LHCN-M2 (cell line): ENCODE measurements around the gene KRT10. TPM values are rescaled to one million over a fixed set of nuclear protein-coding genes. Genes with fewer than 3 reads are reported as not detected.
"Not testable (repeated sequence)": the region's sequence is repeated elsewhere in the genome, so short reads cannot be mapped to it uniquely, and the experiment has no call there.

ENCODE experiments used
- DNase-seq: peaks from one replicate; pipeline ENCODE4 v3.0.0-alpha.2; 2012; ENCODE audit warnings: low read depth
- total RNA-seq: library from RNA; depleted of rRNA; stranded (reverse); fragments of >200 nt; gene quantifications from 2 replicates; pipeline ENCODE4 v1.2.3, GENCODE V29; 2014

Gene KRT10
- total RNA-seq, 1 experiment from 2014 or later, result 33.0 TPM

DNA sequence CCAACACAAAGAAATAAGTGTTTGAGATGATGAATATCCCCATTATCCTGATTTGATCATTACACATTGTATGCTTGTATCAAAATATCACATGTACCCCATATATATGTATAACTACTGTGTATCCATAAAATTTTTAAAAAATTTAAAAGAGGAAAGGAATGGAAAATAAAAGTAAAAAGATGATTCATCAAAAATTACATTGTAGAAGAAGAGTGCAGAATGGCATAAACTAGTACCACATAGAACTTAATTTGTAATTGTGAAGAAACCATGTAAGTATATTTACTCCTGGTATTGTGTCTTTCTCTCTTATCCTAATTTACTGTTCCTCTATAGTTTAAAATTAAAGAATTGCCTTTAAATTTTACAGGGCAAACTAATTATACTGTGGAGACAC lies 11.5 kb upstream of the KRT10 start:
- no peak for DNase-seq

DNA sequence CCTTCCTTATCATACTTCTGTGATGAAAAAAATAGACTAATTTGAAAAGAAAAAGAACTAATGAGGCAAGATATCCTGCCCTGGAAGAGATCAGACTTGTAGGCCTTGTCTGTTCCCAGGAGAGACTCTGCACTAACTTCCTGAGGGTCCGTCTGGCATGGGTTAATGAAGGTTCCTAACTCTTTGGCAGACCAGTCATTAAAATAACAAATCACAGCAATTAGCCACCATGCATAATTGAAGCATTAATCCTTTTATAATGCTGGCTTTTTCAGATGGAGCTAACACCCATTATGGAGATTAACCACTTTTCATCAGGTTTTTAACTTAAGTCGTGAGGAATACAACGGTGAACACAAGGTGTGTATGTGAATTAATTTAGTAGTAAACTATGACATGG lies 10.4 kb upstream of the KRT10 start:
- DNase-seq, result no peak

DNA sequence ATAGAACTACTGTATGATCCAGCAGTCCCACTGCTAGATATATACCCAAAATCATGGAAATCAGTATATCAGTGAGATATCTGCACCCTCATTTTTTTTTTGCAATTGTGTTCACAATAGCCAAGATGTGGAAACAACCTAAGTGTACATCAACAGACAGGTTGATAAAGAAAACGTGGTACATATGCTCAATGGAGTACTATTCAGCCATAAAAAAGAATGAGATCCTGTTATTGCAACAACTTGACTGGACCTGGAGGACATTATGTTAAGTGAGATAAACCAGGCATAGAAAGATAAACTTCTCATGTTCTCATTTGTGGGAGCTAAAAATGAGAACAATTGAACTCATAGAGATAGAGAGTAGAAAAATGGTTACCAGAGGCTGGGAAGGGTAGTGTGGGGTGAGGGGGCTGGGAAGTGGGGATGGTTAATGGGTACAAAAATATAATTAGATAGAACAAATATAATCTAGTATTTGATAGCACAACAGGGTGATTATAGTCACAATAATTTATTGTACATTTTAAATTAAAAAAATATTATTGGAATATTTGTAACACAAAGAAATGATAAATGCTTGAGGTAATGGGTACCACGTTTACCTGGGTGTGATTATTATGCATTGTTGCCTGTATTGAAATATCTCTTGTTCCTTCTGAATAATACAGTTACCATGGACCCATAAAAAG lies 7.8 kb upstream of the KRT10 start:
- no peak for DNase-seq

DNA sequence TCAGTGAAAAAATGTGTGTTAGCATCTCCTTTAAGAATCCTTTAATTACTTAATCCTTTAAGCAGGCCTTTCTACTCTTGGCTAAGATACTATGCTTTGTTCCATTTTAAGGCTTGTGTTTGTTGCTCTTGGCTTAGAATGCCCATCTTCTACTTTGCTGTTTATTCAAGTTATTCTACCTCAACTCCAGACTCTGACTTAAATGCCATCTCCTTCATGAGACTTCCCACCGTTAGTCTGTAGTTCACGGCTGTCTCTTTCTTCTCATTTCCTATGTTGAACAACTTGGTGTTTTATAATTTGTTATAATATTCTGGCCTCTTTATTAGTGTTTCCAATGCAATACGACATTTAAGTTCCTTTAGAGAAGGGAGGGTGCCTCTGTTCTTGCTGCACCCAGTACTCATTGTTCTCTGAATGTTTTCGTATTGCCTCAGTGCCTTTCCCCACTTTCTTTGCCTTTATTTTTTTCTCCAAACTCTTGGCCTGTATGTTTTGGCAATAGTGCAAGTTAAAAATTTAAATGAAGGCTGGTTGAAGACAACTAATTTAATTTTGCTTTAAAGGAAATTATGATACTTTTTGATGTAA lies 6.1 kb upstream of the KRT10 start:
- no peak for DNase-seq

DNA sequence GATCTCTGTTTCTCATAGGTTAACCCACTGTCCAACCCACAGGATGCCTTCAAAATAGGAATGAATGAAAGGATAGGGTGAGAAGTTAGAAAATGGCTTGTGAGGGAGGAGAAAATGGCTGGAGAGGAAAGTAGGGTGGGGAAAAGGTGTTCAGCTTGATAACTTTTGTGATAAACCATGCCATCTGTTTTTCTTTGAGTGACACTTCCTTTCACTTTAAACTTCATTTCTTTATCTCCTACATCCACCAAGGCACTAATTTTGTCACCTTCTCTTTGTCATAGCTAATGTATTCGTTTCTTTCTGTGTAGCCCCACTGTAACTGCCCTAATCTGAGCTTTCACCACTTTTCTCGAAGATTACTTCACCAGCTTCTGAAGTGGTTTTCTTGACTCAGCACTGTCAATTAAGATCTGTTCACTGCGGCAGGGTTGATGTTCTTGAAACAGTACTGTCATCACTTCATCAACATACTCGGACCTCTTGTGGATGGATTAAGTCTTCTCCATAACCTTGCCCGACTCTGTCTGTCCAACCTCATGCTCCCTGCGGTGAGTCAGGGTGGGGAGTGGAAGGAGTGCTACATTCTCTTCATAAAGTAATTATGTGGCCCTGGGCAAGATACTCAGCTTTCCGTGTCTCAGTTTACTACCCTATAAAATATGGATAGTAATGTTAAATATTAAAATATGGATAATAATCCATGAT lies 5.5 kb upstream of the KRT10 start:
- no peak for DNase-seq

DNA sequence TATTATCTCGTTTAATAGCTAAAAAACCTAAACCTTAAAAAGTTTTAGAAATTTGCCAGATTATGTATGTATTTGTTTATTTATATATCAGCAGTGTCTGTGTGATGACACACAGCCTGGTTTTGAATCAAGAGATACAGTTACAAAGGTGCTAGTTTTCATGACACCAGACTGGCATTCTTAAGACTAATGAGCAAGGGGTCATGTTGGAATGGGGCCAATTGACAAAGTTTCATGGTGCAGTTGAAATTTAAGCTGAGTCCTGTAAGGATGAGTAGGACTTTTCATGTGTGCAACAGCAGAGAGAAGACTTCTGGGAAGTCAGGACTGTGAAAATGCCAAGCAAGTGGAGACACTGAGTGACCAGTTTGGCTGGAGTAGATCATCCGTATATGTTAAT lies 3.2 kb upstream of the KRT10 start:
- peak; percentile 29 for DNase-seq

DNA sequence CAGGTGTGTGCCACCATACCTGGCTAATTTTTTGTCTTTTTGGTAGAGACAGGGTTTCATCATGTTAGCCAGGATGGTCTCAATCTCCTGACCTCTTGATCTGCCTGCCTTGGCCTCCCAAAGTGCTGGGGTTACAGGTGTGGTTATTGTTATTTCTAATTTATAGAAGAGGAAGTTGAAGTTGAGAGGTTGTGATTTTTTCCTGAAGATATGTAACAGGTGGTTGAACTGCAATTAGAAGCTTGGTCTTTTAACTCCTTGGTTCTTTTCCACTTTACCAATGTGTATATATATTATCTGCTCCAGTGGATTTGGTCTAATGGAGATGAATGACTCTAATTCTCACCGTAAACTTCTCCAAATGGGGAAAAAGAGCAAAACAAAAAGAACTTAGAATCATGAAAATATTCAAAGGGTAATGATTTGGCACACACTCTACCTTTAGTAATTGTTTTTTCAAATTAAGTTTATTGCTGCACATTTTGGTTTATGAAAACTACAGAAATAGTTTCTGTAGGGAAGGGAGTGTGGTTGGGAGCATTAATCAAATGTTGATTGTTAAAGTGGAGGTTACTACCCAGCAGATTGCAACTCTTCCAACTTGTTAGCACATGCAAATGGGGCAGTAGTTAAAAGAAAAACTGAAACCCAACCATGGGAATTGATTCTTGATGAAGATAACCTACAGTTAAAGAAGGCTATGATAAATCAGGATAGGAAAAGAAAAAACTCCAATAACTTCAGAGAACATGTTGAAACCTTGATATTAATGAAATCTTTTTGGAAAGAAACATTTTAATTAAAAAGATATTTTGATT lies 1.8 kb upstream of the KRT10 start:
- DNase-seq, result no peak

DNA sequence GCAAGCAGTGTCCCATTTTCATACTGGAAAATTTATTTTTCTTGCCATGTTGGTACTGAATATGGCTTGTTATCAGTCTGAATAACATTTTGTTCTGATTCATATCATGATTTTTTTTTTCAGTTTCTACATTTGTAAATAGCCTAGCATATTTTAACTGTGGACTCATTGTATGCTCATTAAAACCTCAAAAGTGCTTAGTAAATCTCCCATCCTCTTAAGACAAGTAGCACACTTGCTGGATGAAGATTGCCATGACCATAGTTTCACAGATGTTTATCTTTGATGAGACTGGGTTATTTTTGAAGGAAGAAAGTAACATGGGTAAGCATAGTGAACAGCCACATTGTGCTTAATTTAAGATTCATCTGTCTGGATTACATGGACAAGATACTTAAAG lies 878 bp downstream of the KRT10 start:
- DNase-seq, result no peak

DNA sequence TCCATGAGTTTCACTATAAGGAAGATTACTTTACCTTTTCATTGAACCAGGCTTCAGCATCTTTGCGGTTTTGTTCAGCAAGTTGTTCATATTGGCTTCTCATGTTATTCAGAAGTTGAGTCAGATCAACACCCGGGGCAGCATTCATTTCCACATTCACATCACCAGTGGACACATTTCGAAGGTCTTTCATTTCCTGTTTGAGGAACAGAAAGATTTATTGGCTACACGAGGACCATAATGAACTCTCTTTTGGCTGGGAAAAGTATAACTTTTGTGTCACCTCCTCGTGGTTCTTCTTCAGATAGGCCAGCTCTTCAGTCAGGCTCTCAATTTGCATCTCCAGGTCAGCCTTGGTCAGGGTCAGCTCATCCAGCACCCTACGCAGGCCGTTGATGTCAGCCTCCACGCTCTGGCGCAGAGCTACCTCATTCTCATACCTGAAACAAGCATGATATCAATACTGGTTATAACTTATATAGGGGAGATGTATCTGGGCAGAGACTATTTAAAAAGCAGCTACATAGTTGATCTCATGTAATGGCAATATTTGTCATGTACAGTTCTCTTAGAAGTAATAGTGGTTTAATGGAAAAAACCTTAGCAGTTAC lies 2.1 kb downstream of the KRT10 start:
- DNase-seq, result no peak

DNA sequence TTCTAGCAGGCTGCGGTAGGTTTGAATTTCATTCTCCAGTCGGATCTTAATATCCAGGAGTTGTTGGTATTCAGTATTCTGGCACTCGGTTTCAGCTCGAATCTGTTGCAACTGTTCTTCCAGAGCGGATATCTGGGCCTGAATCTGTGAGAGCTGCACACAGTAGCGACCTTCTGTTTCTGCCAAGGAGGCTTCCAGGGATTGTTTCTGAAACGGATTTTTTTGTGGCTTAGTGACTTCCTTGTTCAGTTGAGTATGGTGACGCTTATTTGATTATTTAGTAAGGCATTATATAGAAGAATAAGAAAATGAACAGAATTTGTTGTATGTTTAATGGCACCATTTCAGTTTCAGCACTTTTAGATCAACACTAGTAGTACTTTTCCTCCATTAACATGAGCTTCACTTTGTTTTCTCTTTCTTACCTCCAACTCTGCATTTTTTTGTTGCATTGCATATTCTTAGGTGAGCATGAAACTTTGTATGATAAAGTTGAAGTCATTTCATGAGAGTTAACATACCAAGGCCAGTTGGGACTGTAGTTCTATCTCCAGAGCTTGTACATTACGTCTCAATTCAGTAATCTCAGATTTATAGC lies 2.8 kb downstream of the KRT10 start:
- peak; percentile 36 for DNase-seq

DNA sequence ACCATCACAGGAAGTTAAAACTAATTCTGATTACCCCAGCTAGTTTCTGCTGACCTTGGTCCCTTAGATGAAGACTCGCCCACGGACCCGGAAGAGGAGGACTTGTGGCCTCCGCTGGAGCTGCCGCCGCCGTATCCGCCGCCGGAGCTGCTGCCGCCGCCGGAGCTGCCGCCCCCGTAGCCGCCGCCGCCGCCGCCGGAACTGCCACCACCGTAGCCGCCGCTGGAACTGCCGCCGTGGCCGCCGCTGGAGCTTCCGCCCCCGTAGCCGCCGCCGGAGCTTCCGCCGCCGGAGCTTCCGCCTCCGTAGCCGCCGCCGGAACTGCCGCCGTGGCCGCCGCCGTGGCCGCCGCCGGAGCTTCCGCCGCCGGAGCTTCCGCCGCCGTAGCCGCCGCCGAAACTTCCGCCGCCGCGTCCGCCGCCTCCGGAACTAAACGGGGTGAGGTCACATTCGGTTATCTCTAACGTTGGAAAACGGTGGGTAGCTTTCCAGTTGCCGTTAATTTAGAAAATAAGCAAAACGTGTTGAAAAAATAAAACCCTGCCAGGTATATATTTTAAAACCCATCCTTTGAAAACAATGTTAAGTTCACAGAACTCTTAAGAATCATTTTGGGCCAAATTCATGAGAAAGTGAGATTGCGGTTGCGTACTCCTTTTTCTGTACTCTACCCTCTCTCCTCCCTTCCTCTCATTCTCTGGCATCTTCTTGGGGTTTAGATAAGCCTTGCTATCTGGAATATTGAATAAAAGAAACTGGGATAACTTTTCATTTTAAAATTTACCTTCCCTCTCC lies 3.5 kb downstream of the KRT10 start:
- peak; percentile 74 for DNase-seq

DNA sequence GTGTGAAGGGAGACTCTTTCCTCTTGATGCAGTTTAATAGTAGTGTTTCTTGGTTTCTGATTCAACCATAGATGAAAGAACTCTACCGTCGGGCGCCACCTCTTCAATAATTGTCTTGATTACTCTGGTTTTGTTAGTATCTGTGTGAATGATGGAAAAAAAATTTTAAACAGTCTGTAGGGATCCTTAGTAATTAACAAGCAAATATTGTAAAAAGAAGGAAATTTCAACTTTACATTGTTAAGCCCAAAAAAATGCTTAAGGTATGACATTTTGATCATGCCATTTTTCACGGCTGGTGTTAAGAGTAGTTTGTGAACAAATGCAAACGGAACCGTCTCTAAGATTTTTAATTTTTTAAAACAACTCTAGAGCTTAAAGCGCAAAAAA lies 4.1 kb downstream of the KRT10 start:
- DNase-seq, result no peak

DNA sequence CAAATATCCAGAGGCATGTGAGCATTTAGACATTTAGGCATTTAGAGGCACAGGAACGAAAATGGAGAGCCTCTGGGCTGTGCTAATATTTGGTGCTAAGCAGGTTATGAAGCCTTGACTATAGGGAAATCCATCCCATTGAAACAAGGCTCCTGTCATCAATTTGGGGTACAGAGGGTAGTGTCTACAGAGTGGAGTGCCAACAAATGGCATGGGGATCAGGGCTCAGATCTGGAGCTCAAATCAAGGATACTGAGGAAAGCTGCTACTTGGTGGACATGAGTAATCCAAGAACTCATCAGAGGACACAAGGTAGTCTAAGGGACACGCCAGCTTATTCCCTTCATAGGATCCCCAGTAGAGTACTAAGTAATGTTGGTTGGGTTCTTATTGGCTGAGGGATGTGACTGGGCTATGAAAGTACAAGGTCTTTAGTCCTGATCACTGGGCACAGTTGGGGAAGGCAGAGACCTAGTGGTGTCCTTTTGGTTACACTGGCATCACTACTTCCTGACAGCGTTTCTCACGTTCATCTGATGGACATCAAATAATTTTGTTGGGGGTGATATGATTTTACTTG lies 5.2 kb downstream of the KRT10 start:
- no peak for DNase-seq

DNA sequence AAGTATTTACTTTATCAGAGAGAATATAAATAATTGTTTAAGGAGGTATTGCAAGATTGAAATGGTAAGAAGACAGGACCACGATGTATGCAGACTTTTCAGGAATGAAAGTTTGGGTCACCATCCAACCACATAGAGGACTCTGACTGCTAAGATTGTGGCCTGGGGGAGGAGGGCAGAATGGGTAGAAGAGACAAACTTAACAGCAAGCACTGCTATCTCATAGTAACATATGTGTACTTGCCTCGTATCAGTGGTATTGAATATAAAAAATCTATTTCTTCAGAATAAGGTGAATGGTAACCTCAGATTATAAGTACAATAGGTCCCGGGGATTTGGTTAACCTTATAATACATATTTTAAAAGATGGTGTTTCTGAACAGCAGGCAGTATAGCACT lies 5.8 kb downstream of the KRT10 start:
- DNase-seq, result no peak

DNA sequence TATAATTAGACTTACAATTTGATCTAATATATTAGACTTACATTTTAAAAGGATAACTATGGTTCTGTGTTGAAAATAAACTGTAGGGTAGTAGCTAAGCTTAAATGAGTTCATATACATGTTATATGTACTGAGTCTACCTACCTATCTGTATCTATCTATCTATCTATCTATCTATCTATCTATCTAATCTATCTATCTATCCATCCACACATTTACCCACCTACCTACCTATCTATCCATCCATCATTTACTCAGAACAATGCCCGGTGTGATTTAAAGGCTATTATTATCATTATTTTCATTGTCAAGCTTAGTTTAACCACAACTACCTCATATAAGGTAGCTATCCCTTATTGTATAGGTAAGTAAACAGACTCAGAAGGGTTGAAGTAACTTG lies 7.0 kb downstream of the KRT10 start:
- DNase-seq, result no peak

DNA sequence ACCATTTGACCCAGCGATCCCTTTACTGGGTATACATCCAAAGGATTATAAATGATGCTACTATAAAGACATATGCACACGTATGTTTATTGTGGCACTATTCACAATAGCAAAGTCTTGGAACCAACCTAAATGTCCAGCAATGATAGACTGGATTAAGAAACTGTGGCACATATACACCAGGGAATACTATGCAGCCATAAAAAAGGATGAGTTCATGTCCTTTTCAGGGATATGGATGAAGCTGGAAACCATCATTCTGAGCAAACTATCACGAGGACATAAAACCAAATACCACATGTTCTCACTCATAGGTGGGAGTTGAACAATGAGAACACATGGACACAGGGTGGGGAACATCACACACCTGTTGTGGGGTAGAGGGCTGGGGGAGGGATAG lies 7.8 kb downstream of the KRT10 start:
- DNase-seq, result not testable (repeated sequence)

DNA sequence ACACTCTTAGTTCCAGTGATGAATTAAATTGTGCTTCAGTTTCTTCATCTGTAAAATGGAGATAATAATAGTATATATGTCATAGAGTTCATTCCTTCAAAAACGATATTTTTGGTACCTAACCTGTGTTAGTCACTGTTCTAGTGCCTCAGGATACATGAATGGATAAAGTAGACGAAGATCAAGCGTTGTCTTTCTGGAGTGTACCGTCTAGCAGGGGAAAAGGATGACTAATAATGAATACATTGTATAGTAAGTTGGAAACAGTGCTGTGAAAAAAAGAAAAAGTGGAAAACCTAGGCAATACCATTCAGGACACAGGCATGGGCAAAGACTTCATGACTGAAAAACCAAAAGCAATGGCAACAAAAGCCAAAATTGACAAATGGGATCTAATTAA lies 8.6 kb downstream of the KRT10 start:
- peak; percentile 19 for DNase-seq

DNA sequence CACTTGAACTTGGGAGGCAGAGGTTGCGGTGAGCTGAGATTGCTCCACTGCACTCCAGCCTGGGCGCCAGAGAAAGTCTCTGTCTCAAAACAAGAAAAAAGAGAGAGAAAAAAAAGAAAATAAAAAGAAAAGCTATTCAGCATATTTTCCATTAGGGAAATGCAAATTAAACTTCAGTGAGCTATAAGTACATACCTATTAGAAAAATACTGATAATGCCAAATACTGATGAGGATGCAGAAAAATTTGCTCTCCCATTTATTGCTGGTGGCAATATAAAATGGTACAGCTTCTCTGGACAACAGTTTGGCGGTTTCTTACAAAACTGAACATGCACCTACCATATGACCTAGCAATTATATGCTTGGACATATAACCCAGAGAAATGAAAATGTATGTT lies 9.8 kb downstream of the KRT10 start:
- no peak for DNase-seq

DNA sequence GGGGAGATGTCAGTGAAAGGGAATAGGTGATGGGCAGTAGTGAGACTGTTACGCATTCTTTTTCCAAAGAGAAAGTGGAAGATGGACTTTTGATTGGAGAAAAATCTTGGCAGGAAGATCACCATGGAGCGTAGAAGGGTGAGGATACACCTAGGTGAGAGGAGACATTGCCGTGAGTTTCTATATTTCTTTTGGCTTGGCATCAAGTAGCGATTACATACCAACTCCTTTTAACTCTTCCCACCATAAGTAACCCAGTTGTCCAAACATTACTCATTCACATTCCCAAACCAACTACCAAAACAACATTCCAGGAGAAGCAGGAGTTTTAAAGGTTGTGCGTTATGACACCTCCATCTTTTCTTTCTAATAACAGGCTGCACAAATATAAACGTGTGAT lies 11.9 kb downstream of the KRT10 start:
- peak; percentile 42 for DNase-seq

DNA sequence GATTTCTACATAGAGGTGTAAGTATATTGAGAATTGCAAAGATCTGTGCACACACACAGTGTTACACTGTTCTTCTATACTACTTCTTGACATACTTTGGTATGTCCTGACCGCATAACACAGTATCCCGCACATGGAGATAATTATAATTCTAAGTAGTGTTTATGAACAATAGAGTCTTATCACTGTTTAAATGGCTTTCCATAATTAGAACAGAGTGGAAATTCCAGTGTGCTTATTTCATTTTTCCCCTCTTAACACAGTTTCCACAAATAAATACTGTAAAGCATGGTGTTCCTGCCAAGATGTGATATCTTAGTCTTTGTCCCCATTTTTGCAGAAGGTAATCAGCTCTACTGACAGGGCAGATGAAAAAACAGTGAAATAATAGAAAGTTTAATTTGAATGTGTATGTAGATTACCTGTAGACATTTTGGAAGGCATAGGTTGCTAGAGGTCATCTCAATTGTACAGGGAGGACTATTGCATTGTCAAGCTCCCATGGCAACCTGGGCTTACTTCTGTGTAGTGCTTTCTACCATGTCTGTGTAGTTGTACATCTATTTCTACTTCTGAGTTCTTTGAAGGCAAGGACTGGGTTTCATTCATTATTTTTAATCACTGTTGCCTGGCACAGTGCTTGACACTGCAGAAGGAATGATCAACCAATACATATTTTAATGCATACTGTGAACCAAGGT lies 12.5 kb downstream of the KRT10 start:
- no peak for DNase-seq
